Measurements from ENCODE around the gene CLIC6.

GRCh38 chr21:34700605-34701004, 31.8 kb downstream of the CLIC6 start:
- TF ChIP-seq CTCF (IDR thresholded peaks at IDR 0.05), result no peak
- no peak for TF ChIP-seq POLR2A (IDR thresholded peaks at IDR 0.05)
